Neural progenitor cell (in vitro differentiated cells): ENCODE data around the gene VWC2L. TPM values are rescaled to one million over a fixed set of nuclear protein-coding genes. Genes with fewer than 3 reads are reported as not detected.

Experiments used
- DNase-seq: peaks from one replicate; pipeline ENCODE4 v3.0.0-alpha.2; 2016; ENCODE audit warnings: low spot score
- H2AFZ ChIP-seq: fragments of 200-600 bp; sonication (generic); replicated peaks from 2 replicates; pipeline ENCODE4 v1.6.1; 2016; ENCODE audit warnings: antibody characterized with exemption
- H3F3A ChIP-seq: fragments of 200-600 bp; sonication (generic); 2 replicates; pipeline ENCODE4 v1.6.1; 2016; ENCODE audit warnings: antibody characterized with exemption, low read depth
- H3K27ac ChIP-seq: fragments of 200-600 bp; sonication (generic); 2 replicates; pipeline ENCODE4 v1.5.1; 2016; ENCODE audit warnings: mild to moderate bottlenecking
- H3K27me3 ChIP-seq: fragments of 200-600 bp; sonication (generic); 2 replicates; pipeline ENCODE4 v1.6.1; 2016; ENCODE audit warnings: mild to moderate bottlenecking, moderate library complexity
- H3K36me3 ChIP-seq: fragments of 200-600 bp; sonication (generic); 2 replicates; pipeline ENCODE4 v1.5.1; 2016
- H3K4me1 ChIP-seq: fragments of 200-600 bp; sonication (generic); 2 replicates; pipeline ENCODE4 v1.6.1; 2016; ENCODE audit warnings: mixed run types
- H3K4me2 ChIP-seq: fragments of 200-600 bp; sonication (generic); 2 replicates; pipeline ENCODE4 v1.6.1; 2016
- H3K4me3 ChIP-seq: fragments of 200-600 bp; sonication (generic); 2 replicates; pipeline ENCODE4 v1.5.1; 2016
- H3K79me2 ChIP-seq: fragments of 200-600 bp; sonication (generic); 2 replicates; pipeline ENCODE4 v1.6.1; 2016; ENCODE audit warnings: low read depth
- H3K9ac ChIP-seq: fragments of 200-600 bp; sonication (generic); 2 replicates; pipeline ENCODE4 v1.6.1; 2016
- H3K9me3 ChIP-seq: fragments of 200-600 bp; sonication (generic); 2 replicates; pipeline ENCODE4 v1.5.1; 2016; ENCODE audit warnings: low read depth
- H4K20me1 ChIP-seq: fragments of 200-600 bp; sonication (generic); 2 replicates; pipeline ENCODE4 v1.6.1; 2016; ENCODE audit warnings: low read depth
- H3K27ac Mint-ChIP-seq: 3 replicates; pipeline ENCODE4 v1.8.0; 2021; ENCODE audit warnings: mixed read lengths
- H3K27me3 Mint-ChIP-seq: 2 replicates; pipeline ENCODE4 v1.8.0; 2022; ENCODE audit warnings: low read depth, mild to moderate bottlenecking, inconsistent platforms, moderate library complexity, mixed read lengths; ENCODE audit not compliant: insufficient read depth
- H3K36me3 Mint-ChIP-seq: 3 replicates; pipeline ENCODE4 v1.8.0; 2021; ENCODE audit warnings: mixed read lengths
- H3K4me1 Mint-ChIP-seq: 3 replicates; pipeline ENCODE4 v1.8.0; 2021; ENCODE audit warnings: mixed read lengths
- H3K4me3 Mint-ChIP-seq: 3 replicates; pipeline ENCODE4 v1.8.0; 2021; ENCODE audit warnings: mild to moderate bottlenecking, moderate library complexity, mixed read lengths
- H3K9me3 Mint-ChIP-seq: 3 replicates; pipeline ENCODE4 v1.8.0; 2020; ENCODE audit warnings: mixed read lengths
- EZH2 ChIP-seq: fragments of 200-600 bp; sonication (generic); IDR thresholded peaks from 2 replicates; pipeline ENCODE4 v1.6.1; 2017; ENCODE audit warnings: antibody characterized with exemption, mild to moderate bottlenecking, moderate library complexity
- EZH2phosphoT487 ChIP-seq: fragments of 200-600 bp; sonication (generic); IDR thresholded peaks from 2 replicates; pipeline ENCODE4 v1.6.1; 2017; ENCODE audit warnings: antibody characterized with exemption
- total RNA-seq: library from RNA; depleted of rRNA; stranded (reverse); fragments of >200 nt; gene quantifications from 2 replicates; pipeline ENCODE4 v1.2.3, GENCODE V29; 2015; ENCODE audit warnings: low replicate concordance
- TF ChIP-seq, protein P1 (sequence below): fragments of 200-600 bp; sonication (generic); IDR thresholded peaks from 2 replicates; pipeline ENCODE4 v1.5.1; 2017; ENCODE audit warnings: antibody characterized with exemption, mild to moderate bottlenecking

The VWC2L gene
- total RNA-seq, 1 donor from 2014 or later: not detected

DNA sequence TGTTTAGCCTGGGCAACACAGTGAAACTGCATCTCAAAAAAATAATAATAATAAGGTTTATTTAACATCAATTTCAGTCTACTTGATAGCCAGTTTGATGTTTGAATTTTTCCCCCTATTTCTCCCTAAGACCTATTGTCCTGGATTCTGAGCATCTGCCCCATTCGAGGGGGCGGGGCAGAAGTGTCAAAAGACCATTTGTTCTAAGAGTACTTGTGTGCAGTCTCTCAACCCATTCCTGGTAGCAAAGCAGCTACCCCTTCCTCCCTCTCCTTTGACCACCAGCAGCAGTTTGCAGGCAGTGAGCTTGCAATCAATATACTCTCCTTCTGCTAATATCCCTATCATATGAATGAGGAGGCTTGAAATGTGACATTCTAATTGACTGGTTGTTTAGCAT is 71.9 kb downstream of the VWC2L start:
- H3K4me1 ChIP-seq: peaks cover 14% of the 10 kb centered on the region
- no peak overlapping the region for H3K4me3 Mint-ChIP-seq
- H3K4me3 ChIP-seq: no peak overlapping the region
- H3K9ac ChIP-seq: no peak overlapping the region
- peak; percentile 22 for DNase-seq
- H2AFZ ChIP-seq: no peak overlapping the region
- peaks cover 2% of the 10 kb centered on the region for H3K27me3 Mint-ChIP-seq
- no peaks in the 10 kb centered on the region for H3F3A ChIP-seq
- H3K4me1 Mint-ChIP-seq: peaks cover 27% of the 10 kb centered on the region
- H3K27ac Mint-ChIP-seq: no peak overlapping the region
- H3K9me3 Mint-ChIP-seq: no peaks in the 10 kb centered on the region
- H3K9me3 ChIP-seq: no peaks in the 10 kb centered on the region
- no peaks in the 10 kb centered on the region for H3K36me3 ChIP-seq
- H4K20me1 ChIP-seq: no peaks in the 10 kb centered on the region
- no peak for TF ChIP-seq EZH2phosphoT487
- TF ChIP-seq, protein P1, sequence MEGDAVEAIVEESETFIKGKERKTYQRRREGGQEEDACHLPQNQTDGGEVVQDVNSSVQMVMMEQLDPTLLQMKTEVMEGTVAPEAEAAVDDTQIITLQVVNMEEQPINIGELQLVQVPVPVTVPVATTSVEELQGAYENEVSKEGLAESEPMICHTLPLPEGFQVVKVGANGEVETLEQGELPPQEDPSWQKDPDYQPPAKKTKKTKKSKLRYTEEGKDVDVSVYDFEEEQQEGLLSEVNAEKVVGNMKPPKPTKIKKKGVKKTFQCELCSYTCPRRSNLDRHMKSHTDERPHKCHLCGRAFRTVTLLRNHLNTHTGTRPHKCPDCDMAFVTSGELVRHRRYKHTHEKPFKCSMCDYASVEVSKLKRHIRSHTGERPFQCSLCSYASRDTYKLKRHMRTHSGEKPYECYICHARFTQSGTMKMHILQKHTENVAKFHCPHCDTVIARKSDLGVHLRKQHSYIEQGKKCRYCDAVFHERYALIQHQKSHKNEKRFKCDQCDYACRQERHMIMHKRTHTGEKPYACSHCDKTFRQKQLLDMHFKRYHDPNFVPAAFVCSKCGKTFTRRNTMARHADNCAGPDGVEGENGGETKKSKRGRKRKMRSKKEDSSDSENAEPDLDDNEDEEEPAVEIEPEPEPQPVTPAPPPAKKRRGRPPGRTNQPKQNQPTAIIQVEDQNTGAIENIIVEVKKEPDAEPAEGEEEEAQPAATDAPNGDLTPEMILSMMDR: no peak
- no peak for TF ChIP-seq EZH2
- H3K4me2 ChIP-seq: no peak overlapping the region
- H3K27me3 ChIP-seq: no peaks in the 10 kb centered on the region
- H3K79me2 ChIP-seq: no peaks in the 10 kb centered on the region
- no peak overlapping the region for H3K27ac ChIP-seq
- no peaks in the 10 kb centered on the region for H3K36me3 Mint-ChIP-seq

DNA sequence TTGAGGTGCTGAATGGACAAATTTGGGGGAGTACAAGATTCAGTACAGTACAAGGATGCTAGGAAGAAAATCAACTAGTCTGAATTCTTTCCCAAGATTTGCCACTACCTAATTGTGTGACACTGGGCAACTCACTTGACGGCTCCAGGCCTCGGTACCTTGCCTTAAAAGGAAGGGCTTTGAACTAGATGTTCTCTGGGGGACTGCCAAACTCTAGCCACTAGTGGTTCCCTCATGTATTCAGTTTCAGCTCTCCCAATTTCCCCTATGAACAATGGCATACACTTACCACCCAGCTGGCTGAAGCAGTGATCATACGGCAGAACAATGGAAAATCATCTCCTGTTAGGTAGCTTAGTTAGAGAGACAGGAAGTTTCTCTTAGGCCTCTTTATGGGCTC is 73.4 kb downstream of the VWC2L start:
- no peak overlapping the region for H3K4me3 Mint-ChIP-seq
- no peaks in the 10 kb centered on the region for H3K36me3 ChIP-seq
- no peak overlapping the region for H3K27ac Mint-ChIP-seq
- H3K9ac ChIP-seq: no peak overlapping the region
- H3K4me3 ChIP-seq: no peak overlapping the region
- H3K4me2 ChIP-seq: no peak overlapping the region
- no peaks in the 10 kb centered on the region for H3K79me2 ChIP-seq
- H3K4me1 ChIP-seq: peaks cover 14% of the 10 kb centered on the region
- no peak overlapping the region for H3K27ac ChIP-seq
- H4K20me1 ChIP-seq: no peaks in the 10 kb centered on the region
- H3K4me1 Mint-ChIP-seq: peaks cover 21% of the 10 kb centered on the region
- no peaks in the 10 kb centered on the region for H3K9me3 ChIP-seq
- no peaks in the 10 kb centered on the region for H3K36me3 Mint-ChIP-seq
- no peaks in the 10 kb centered on the region for H3K27me3 ChIP-seq
- H3K9me3 Mint-ChIP-seq: no peaks in the 10 kb centered on the region
- no peak for TF ChIP-seq EZH2phosphoT487
- TF ChIP-seq EZH2: no peak
- TF ChIP-seq, protein P1: no peak
- no peak overlapping the region for H2AFZ ChIP-seq
- H3F3A ChIP-seq: no peaks in the 10 kb centered on the region
- peaks cover 3% of the 10 kb centered on the region for H3K27me3 Mint-ChIP-seq
- peak; percentile 2 for DNase-seq

DNA sequence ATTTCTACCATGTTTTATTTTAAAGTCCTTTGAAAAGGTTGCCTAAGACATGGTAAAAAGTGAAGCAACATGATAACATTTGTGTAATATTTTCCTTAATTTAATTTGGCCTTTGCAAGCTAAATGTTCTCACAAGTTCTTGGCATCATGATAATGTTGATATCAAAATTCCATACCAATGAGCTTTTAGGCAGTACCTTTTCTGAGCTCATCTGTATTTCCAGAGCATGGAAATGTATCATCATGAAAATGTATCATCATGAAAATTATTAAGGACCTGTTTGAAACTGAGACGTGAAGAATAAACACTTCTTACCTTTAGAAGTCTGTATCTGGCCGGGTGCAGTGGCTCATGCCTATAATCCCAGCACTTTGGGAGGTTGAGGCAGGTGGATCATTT is 73.8 kb downstream of the VWC2L start:
- Mint-ChIP-seq H3K4me3 (no peak overlapping the region), H3K27me3 (peaks cover 3% of the 10 kb centered on the region), H3K9me3 (no peaks in the 10 kb centered on the region), H3K36me3 (no peaks in the 10 kb centered on the region), H3K27ac (no peak overlapping the region), H3K4me1 (peaks cover 21% of the 10 kb centered on the region)
- no peak for DNase-seq
- H3K27me3 ChIP-seq: no peaks in the 10 kb centered on the region
- H3F3A ChIP-seq: no peaks in the 10 kb centered on the region
- no peak overlapping the region for H3K27ac ChIP-seq
- TF ChIP-seq EZH2phosphoT487 (no peak), EZH2 (no peak)
- TF ChIP-seq, protein P1: no peak
- no peak overlapping the region for H3K4me2 ChIP-seq
- H4K20me1 ChIP-seq: no peaks in the 10 kb centered on the region
- no peak overlapping the region for H2AFZ ChIP-seq
- H3K36me3 ChIP-seq: no peaks in the 10 kb centered on the region
- no peak overlapping the region for H3K4me3 ChIP-seq
- H3K9ac ChIP-seq: no peak overlapping the region
- H3K4me1 ChIP-seq: peaks cover 14% of the 10 kb centered on the region
- no peaks in the 10 kb centered on the region for H3K79me2 ChIP-seq
- no peaks in the 10 kb centered on the region for H3K9me3 ChIP-seq
